CD14-positive monocyte (primary cell): ENCODE results near the gene FNDC11. TPM values are rescaled to one million over a fixed set of nuclear protein-coding genes. Genes with fewer than 3 reads are reported as not detected.

Experiments used
- DNase-seq, 3 donors: peaks; one replicate each; pipeline ENCODE4 v3.0.0-alpha.2; 2011 to 2022
- H2AFZ ChIP-seq: 2 replicates; pipeline ENCODE4 v1.6.0; 2012; ENCODE audit warnings: mild to moderate bottlenecking, low read depth, low read length, inconsistent platforms; ENCODE audit not compliant: insufficient read depth, poor library complexity, severe bottlenecking
- H3K27ac ChIP-seq, 2 donors: 1 replicate in 1 of 2; 2 replicates in 1 of 2; pipeline ENCODE4 v1.5.1; 2012 to 2013; ENCODE audit warnings: low read length in 2 of 2, control low read depth in 1 of 2, inconsistent platforms in 1 of 2, low read depth in 1 of 2, mild to moderate bottlenecking in 1 of 2
- H3K27me3 ChIP-seq, 2 donors: one replicate each; pipeline versions ENCODE4 v1.6.0 to v1.6.1; 2011 to 2013; ENCODE audit warnings: low read length in 2 of 2; ENCODE audit not compliant: control insufficient read depth in 2 of 2, insufficient read depth in 2 of 2
- H3K36me3 ChIP-seq, 2 donors: replicated peaks in 1 of 2; 1 replicate in 1 of 2; 2 replicates in 1 of 2; pipeline versions ENCODE4 v1.5.1 to v1.6.1; 2012 to 2013; ENCODE audit warnings: low read length in 2 of 2, control low read depth in 1 of 2, inconsistent platforms in 1 of 2, mild to moderate bottlenecking in 1 of 2; ENCODE audit not compliant: insufficient read depth in 2 of 2, control insufficient read depth in 1 of 2
- H3K4me1 ChIP-seq, 2 donors: 1 replicate in 1 of 2; 2 replicates in 1 of 2; pipeline versions ENCODE4 v1.5.1 to v1.6.1; 2012 to 2013; ENCODE audit warnings: low read length in 2 of 2, control low read depth in 1 of 2, inconsistent platforms in 1 of 2, mild to moderate bottlenecking in 1 of 2, moderate library complexity in 1 of 2; ENCODE audit not compliant: insufficient read depth in 2 of 2, control insufficient read depth in 1 of 2
- H3K4me2 ChIP-seq: replicated peaks from 2 replicates; pipeline ENCODE3; 2012; ENCODE audit warnings: low read length, moderate library complexity, mild to moderate bottlenecking; ENCODE audit not compliant: poor library complexity, severe bottlenecking; ENCODE audit errors: extremely low read depth
- H3K4me3 ChIP-seq, 3 experiments: fragments of 200-600 bp in 1 of 3; sonication (generic) in 1 of 3; replicated peaks in 1 of 3; 1 replicate in 2 of 3; 2 replicates in 1 of 3; pipeline ENCODE4 v1.5.1; 2011 to 2013; ENCODE audit warnings: low read length in 3 of 3, mild to moderate bottlenecking in 3 of 3, control low read depth in 2 of 3, low read depth in 2 of 3, inconsistent platforms in 1 of 3, moderate library complexity in 1 of 3
- H3K79me2 ChIP-seq: 2 replicates; pipeline ENCODE4 v1.6.0; 2012; ENCODE audit warnings: mild to moderate bottlenecking, control low read depth, inconsistent platforms, low read length, moderate library complexity; ENCODE audit not compliant: insufficient read depth
- H3K9ac ChIP-seq: 2 replicates; pipeline ENCODE4 v1.6.0; 2017; ENCODE audit warnings: low read length, mild to moderate bottlenecking; ENCODE audit not compliant: insufficient read depth, poor library complexity, severe bottlenecking
- H3K9me3 ChIP-seq, 2 donors: replicated peaks in 1 of 2; 1 replicate in 1 of 2; 2 replicates in 1 of 2; pipeline versions ENCODE4 v1.5.1 to v1.6.1; 2012 to 2013; ENCODE audit warnings: low read length in 2 of 2, control low read depth in 1 of 2; ENCODE audit not compliant: control insufficient read depth in 1 of 2, insufficient read depth in 1 of 2
- H4K20me1 ChIP-seq: 2 replicates; pipeline ENCODE4 v1.6.0; 2012; ENCODE audit warnings: mild to moderate bottlenecking, low read length, control low read depth, moderate library complexity; ENCODE audit not compliant: insufficient read depth
- H3K27ac Mint-ChIP-seq, 7 donors: one replicate each; pipeline ENCODE4 v1.8.0; 2020; ENCODE audit warnings: mild to moderate bottlenecking in 7 of 7, mixed read lengths in 7 of 7, moderate library complexity in 6 of 7, inconsistent platforms in 2 of 7
- H3K27me3 Mint-ChIP-seq, 3 donors: one replicate each; pipeline ENCODE4 v1.8.0; 2021 to 2022; ENCODE audit warnings: low read depth in 3 of 3, mild to moderate bottlenecking in 3 of 3, mixed read lengths in 3 of 3, moderate library complexity in 3 of 3, inconsistent platforms in 1 of 3
- H3K36me3 Mint-ChIP-seq, 2 donors: one replicate each; pipeline ENCODE4 v1.8.0; 2020; ENCODE audit warnings: mixed read lengths in 2 of 2, inconsistent platforms in 1 of 2, mild to moderate bottlenecking in 1 of 2
- H3K4me1 Mint-ChIP-seq: one replicate; pipeline ENCODE4 v1.8.0; 2020; ENCODE audit warnings: mild to moderate bottlenecking, mixed read lengths
- H3K4me3 Mint-ChIP-seq, 2 donors: one replicate each; pipeline ENCODE4 v1.8.0; 2020; ENCODE audit warnings: mild to moderate bottlenecking in 2 of 2, mixed read lengths in 2 of 2, moderate library complexity in 1 of 2
- H3K9me3 Mint-ChIP-seq, 7 donors: one replicate each; pipeline ENCODE4 v1.8.0; 2020 to 2022; ENCODE audit warnings: mixed read lengths in 7 of 7, mild to moderate bottlenecking in 6 of 7, moderate library complexity in 6 of 7, inconsistent platforms in 2 of 7
- CTCF ChIP-seq: fragments of 200-600 bp; IDR thresholded peaks from one replicate; pipeline ENCODE4 v1.8.0; 2022; ENCODE audit warnings: antibody characterized with exemption, mild to moderate bottlenecking
- WGBS: methylation state at CpG from one replicate; pipeline ENCODE4 v1.1.5; 2013; ENCODE audit warnings: missing lambda C conversion rate; ENCODE audit not compliant: insufficient coverage; 5-methylcytosine and 5-hydroxymethylcytosine counted together
- intact Hi-C, 2 donors: fragments of 100-400 bp; cut with micrococcal nuclease; formaldehyde crosslinking; loops; one replicate each; pipeline versions ENCODE4 v1.15.0 to v1.15.1; 2023
- polyA plus RNA-seq, 3 donors: library from polyadenylated mRNA; depleted of rRNA in 1 of 3; unstranded in 2 of 3; stranded (reverse) in 1 of 3; fragments of 300-500 nt in 2 of 3; fragments of >200 nt in 1 of 3; fragmentation: Illumina TruSeq in 2 of 3; gene quantifications; 1 replicate in 2 of 3; 2 replicates in 1 of 3; pipeline ENCODE4 v1.2.3, GENCODE V29; 2012 to 2021

The FNDC11 gene
- polyA plus RNA-seq, 3 donors = 0.23 TPM; not detected in 2

- peaks cover 2 to 60% of the 10 kb centered on the region in 2 donors for H3K27me3 ChIP-seq
- Mint-ChIP-seq H3K4me3 (no peak overlapping the region), H3K9me3 (peaks cover 4 to 21% (median 6%) of the 10 kb centered on the region in 7 donors), H3K27me3 (peaks cover 34 to 73% (median 57%) of the 10 kb centered on the region in 3 donors), H3K36me3 (peaks cover 15 to 23% of the 10 kb centered on the region in 2 donors), H3K27ac (no peak overlapping the region), H3K4me1 (peaks cover 10% of the 10 kb centered on the region)
- intact Hi-C loops = no loop called here
- no peak for TF ChIP-seq CTCF
- H3K4me3 ChIP-seq = no peak overlapping the region
- H4K20me1 ChIP-seq = peaks cover 51% of the 10 kb centered on the region
- H3K9ac ChIP-seq = no peak overlapping the region
- peaks cover 0 to 7% of the 10 kb centered on the region in 2 donors for H3K9me3 ChIP-seq
- WGBS = 96% methylated on average over 45 of the region's 45 CpGs
- no peak overlapping the region for H3K27ac ChIP-seq
- H2AFZ ChIP-seq = no peak overlapping the region
- no peaks in the 10 kb centered on the region for H3K79me2 ChIP-seq
- no peak overlapping the region for H3K4me2 ChIP-seq
- DNase-seq = no peak
- peaks cover 12% of the 10 kb centered on the region in 2 donors for H3K36me3 ChIP-seq
- H3K4me1 ChIP-seq = peaks cover 15 to 22% of the 10 kb centered on the region in 2 donors
Observed at GRCh38 chr20:63555661-63556381, 1.9 kb downstream of the FNDC11 start.

GRCh38 chr20:63556873-63557478 is 3.0 kb downstream of the FNDC11 start:
- H3K9me3 Mint-ChIP-seq = peaks cover 4 to 22% (median 6%) of the 10 kb centered on the region in 7 donors
- no peak overlapping the region for H3K4me3 ChIP-seq
- intact Hi-C loops = no loop called here
- peaks cover 27 to 75% (median 58%) of the 10 kb centered on the region in 3 donors for H3K27me3 Mint-ChIP-seq
- no peak overlapping the region for H3K9ac ChIP-seq
- H4K20me1 ChIP-seq = peaks cover 63% of the 10 kb centered on the region
- peaks cover 2 to 66% of the 10 kb centered on the region in 2 donors for H3K27me3 ChIP-seq
- peaks cover 0 to 7% of the 10 kb centered on the region in 2 donors for H3K9me3 ChIP-seq
- no peak overlapping the region for H3K4me2 ChIP-seq
- H3K36me3 Mint-ChIP-seq = peaks cover 23 to 34% of the 10 kb centered on the region in 2 donors
- H3K27ac Mint-ChIP-seq = no peak overlapping the region
- H2AFZ ChIP-seq = no peak overlapping the region
- no peaks in the 10 kb centered on the region for H3K79me2 ChIP-seq
- peak overlapping the region in 1 of 2 donors; percentile 35 for H3K4me3 Mint-ChIP-seq
- H3K4me1 Mint-ChIP-seq = peaks cover 10% of the 10 kb centered on the region
- TF ChIP-seq CTCF = no peak
- WGBS = 89% methylated on average over 19 of the region's 23 CpGs
- no peak overlapping the region for H3K27ac ChIP-seq
- H3K36me3 ChIP-seq = peaks cover 22 to 24% of the 10 kb centered on the region in 2 donors
- H3K4me1 ChIP-seq = peaks cover 15 to 22% of the 10 kb centered on the region in 2 donors
- DNase-seq = no peak
